Endodermal cell (in vitro differentiated cells): ENCODE measurements around the gene OR2G3. TPM values are rescaled to one million over a fixed set of nuclear protein-coding genes. Genes with fewer than 3 reads are reported as not detected.

ENCODE experiments used
- DNase-seq: peaks from one replicate; pipeline ENCODE4 v3.0.0-alpha.2; 2017
- H3K27ac ChIP-seq: 2 replicates; pipeline ENCODE4 v1.5.1; 2013; ENCODE audit warnings: mild to moderate bottlenecking, low read depth, low read length, moderate library complexity
- H3K27me3 ChIP-seq: 2 replicates; pipeline ENCODE4 v1.6.1; 2013; ENCODE audit warnings: mild to moderate bottlenecking, low read length, moderate library complexity; ENCODE audit not compliant: insufficient read depth, control insufficient read depth, poor library complexity, severe bottlenecking
- H3K36me3 ChIP-seq: 2 replicates; pipeline ENCODE4 v1.7.0; 2013; ENCODE audit warnings: mild to moderate bottlenecking, low read length, moderate library complexity; ENCODE audit not compliant: control insufficient read depth, insufficient read depth
- H3K4me1 ChIP-seq: one replicate; pipeline ENCODE4 v1.7.0; 2013; ENCODE audit warnings: low read length; ENCODE audit not compliant: control insufficient read depth, insufficient read depth
- H3K4me3 ChIP-seq: 2 replicates; pipeline ENCODE4 v1.5.1; 2013; ENCODE audit warnings: mild to moderate bottlenecking, low read length, moderate library complexity
- H3K9ac ChIP-seq: 2 replicates; pipeline ENCODE4 v1.6.1; 2013; ENCODE audit warnings: mild to moderate bottlenecking, low read length, moderate library complexity; ENCODE audit not compliant: poor library complexity, severe bottlenecking; ENCODE audit errors: extremely low read depth
- H3K9me3 ChIP-seq: 2 replicates; pipeline ENCODE4 v1.6.1; 2013; ENCODE audit warnings: mild to moderate bottlenecking, low read length, moderate library complexity; ENCODE audit not compliant: control insufficient read depth
- H3K27ac Mint-ChIP-seq: 2 replicates; pipeline ENCODE4 v1.8.0; 2020; ENCODE audit warnings: mixed read lengths
- H3K27me3 Mint-ChIP-seq: 2 replicates; pipeline ENCODE4 v1.8.0; 2021; ENCODE audit warnings: mild to moderate bottlenecking, mixed read lengths; ENCODE audit not compliant: insufficient read depth
- H3K36me3 Mint-ChIP-seq: 2 replicates; pipeline ENCODE4 v1.8.0; 2020; ENCODE audit warnings: low read depth, mixed read lengths
- H3K4me1 Mint-ChIP-seq: 2 replicates; pipeline ENCODE4 v1.8.0; 2020; ENCODE audit warnings: mixed read lengths
- H3K4me3 Mint-ChIP-seq: 2 replicates; pipeline ENCODE4 v1.8.0; 2020; ENCODE audit warnings: mild to moderate bottlenecking, moderate library complexity, mixed read lengths
- H3K9me3 Mint-ChIP-seq: 2 replicates; pipeline ENCODE4 v1.8.0; 2020; ENCODE audit warnings: mild to moderate bottlenecking, mixed read lengths
- WGBS, 2 experiments: methylation state at CpG; one replicate each; pipeline versions ENCODE4 v1.1.5 to v1.1.7; 2013; ENCODE audit warnings: missing lambda C conversion rate in 2 of 2, mixed read lengths in 1 of 2; ENCODE audit not compliant: insufficient coverage in 1 of 2, insufficient read length in 1 of 2; 5-methylcytosine and 5-hydroxymethylcytosine counted together
- total RNA-seq, 2 donors: library from RNA; stranded (reverse); fragmentation: NEBNext Ultra II Directional in 1 of 2; extraction: Animal tissue kit (Norgen Biotek cat#: 25700) in 1 of 2; gene quantifications; 2 replicates in 1 of 2; 3 replicates in 1 of 2; pipeline ENCODE4 v1.2.1, GENCODE V29; 2021
- TF ChIP-seq, protein P1 (sequence below): fragments of 200-600 bp; sonication (generic); conservative IDR thresholded peaks from 2 replicates; pipeline ENCODE4 v1.5.0; 2021; ENCODE audit warnings: antibody characterized with exemption, mild to moderate bottlenecking

Gene OR2G3
- total RNA-seq, 2 donors from 2014 or later = not detected

DNA sequence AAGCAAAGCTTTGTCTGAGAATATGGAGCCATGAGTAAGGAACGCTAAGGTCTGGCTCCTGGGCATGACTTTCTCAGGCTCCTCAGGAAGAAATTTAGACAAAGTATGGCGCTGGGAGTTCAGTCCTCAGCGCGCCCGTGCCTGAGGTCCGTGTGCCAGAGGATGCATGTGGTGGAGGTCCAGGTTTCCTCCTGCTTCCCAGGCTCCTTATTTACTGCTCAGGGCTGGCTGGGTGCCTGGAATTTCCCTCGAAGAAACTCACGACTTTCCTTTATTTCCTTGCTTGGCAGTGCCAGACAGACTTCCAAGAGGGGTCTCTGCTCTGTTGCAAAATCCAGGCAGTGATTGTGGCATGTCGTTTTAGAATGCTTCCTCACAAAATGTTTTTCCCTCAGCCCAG, 43.2 kb upstream of the OR2G3 start:
- no peak for DNase-seq
- no peaks in the 10 kb centered on the region for H3K27me3 ChIP-seq
- H3K9ac ChIP-seq = no peak overlapping the region
- H3K4me1 ChIP-seq = no peaks in the 10 kb centered on the region
- Mint-ChIP-seq H3K9me3 (no peaks in the 10 kb centered on the region), H3K36me3 (no peaks in the 10 kb centered on the region), H3K4me1 (no peaks in the 10 kb centered on the region), H3K4me3 (no peak overlapping the region), H3K27ac (no peak overlapping the region), H3K27me3 (no peaks in the 10 kb centered on the region)
- no peak overlapping the region for H3K4me3 ChIP-seq
- H3K27ac ChIP-seq = no peak overlapping the region
- TF ChIP-seq, protein P1, sequence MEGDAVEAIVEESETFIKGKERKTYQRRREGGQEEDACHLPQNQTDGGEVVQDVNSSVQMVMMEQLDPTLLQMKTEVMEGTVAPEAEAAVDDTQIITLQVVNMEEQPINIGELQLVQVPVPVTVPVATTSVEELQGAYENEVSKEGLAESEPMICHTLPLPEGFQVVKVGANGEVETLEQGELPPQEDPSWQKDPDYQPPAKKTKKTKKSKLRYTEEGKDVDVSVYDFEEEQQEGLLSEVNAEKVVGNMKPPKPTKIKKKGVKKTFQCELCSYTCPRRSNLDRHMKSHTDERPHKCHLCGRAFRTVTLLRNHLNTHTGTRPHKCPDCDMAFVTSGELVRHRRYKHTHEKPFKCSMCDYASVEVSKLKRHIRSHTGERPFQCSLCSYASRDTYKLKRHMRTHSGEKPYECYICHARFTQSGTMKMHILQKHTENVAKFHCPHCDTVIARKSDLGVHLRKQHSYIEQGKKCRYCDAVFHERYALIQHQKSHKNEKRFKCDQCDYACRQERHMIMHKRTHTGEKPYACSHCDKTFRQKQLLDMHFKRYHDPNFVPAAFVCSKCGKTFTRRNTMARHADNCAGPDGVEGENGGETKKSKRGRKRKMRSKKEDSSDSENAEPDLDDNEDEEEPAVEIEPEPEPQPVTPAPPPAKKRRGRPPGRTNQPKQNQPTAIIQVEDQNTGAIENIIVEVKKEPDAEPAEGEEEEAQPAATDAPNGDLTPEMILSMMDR = no peak
- H3K9me3 ChIP-seq = no peaks in the 10 kb centered on the region
- no peaks in the 10 kb centered on the region for H3K36me3 ChIP-seq
- 86 to 87% methylated on average over 4 to 9 of the region's 9 CpGs for WGBS, 2 experiments

DNA sequence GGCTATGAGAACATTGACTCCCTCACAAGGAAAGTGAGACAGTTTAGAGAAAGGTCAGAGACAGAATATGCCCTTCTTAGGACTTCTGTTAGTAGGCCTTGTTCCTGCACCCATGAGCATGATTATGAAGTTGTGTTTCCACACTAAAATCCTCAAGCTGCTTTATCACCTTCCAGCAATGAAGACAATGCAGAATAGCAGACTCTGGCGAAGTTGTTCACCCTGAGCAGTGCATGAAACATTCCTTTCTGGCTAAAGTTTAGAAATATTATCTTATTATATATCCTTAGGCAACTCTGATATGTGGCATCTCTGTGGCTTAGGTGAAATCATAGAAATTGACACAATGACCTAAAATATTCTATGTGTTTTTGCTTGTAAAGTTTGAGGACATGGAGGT, 31.1 kb upstream of the OR2G3 start:
- no peaks in the 10 kb centered on the region for H3K27me3 Mint-ChIP-seq
- H3K9me3 ChIP-seq = no peaks in the 10 kb centered on the region
- TF ChIP-seq, protein P1 = no peak
- no peaks in the 10 kb centered on the region for H3K36me3 ChIP-seq
- H3K9ac ChIP-seq = no peak overlapping the region
- H3K36me3 Mint-ChIP-seq = no peaks in the 10 kb centered on the region
- no peak overlapping the region for H3K27ac ChIP-seq
- no peaks in the 10 kb centered on the region for H3K4me1 ChIP-seq
- no peak overlapping the region for H3K4me3 ChIP-seq
- 86% methylated on average over 1 of the region's 1 CpG; no CpG with 5 or more reads in 1 of the 2 experiments for WGBS, 2 experiments
- no peak overlapping the region for H3K27ac Mint-ChIP-seq
- peaks cover 9% of the 10 kb centered on the region for H3K9me3 Mint-ChIP-seq
- DNase-seq = no peak
- H3K27me3 ChIP-seq = no peaks in the 10 kb centered on the region
- no peak overlapping the region for H3K4me3 Mint-ChIP-seq
- no peaks in the 10 kb centered on the region for H3K4me1 Mint-ChIP-seq

DNA sequence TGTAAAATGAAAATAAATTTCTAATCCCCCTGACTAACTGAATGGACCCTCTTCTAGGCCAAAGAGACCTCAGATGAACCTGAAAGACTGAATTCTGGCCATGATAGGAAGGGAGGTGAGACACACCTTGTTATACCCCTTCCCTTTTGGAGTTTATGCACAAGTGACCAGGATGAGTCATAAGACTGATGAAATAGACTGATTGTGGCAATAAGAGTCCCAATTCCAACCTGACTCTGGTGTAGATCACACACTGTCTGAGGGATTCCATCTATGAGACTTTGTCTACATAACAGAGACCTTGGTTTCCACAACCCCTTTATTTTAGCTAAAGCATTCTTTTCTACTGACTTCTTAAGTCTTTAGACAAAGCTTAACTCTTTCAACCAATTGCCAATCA, 30.7 kb upstream of the OR2G3 start:
- H3K27ac ChIP-seq = no peak overlapping the region
- TF ChIP-seq, protein P1 = no peak
- H3K27me3 ChIP-seq = no peaks in the 10 kb centered on the region
- H3K36me3 Mint-ChIP-seq = no peaks in the 10 kb centered on the region
- H3K9me3 Mint-ChIP-seq = peaks cover 9% of the 10 kb centered on the region
- no peaks in the 10 kb centered on the region for H3K27me3 Mint-ChIP-seq
- no peaks in the 10 kb centered on the region for H3K4me1 Mint-ChIP-seq
- H3K4me3 ChIP-seq = no peak overlapping the region
- no peak for DNase-seq
- no peaks in the 10 kb centered on the region for H3K9me3 ChIP-seq
- no peak overlapping the region for H3K4me3 Mint-ChIP-seq
- no peaks in the 10 kb centered on the region for H3K36me3 ChIP-seq
- H3K9ac ChIP-seq = no peak overlapping the region
- H3K4me1 ChIP-seq = no peaks in the 10 kb centered on the region
- no peak overlapping the region for H3K27ac Mint-ChIP-seq
